Gastrocnemius medialis (tissue), 4 donors: Measurements from ENCODE around the gene CYLD. TPM values are rescaled to one million over a fixed set of nuclear protein-coding genes. Genes with fewer than 3 reads are reported as not detected.

Experiments
- ATAC-seq, 2 donors: fragments of 150-250 bp; one replicate each; pipeline ENCODE4 v1.9.1; 2016
- DNase-seq, 2 donors: peaks; one replicate each; pipeline ENCODE4 v3.0.0-alpha.2; 2019
- H3K27ac ChIP-seq, 4 donors: fragments of 200-600 bp; sonication (generic); 1 replicate in 1 of 4; 2 replicates in 3 of 4; pipeline ENCODE4 v1.5.1; 2016 to 2018; ENCODE audit warnings: mild to moderate bottlenecking in 2 of 4, moderate library complexity in 1 of 4
- H3K27me3 ChIP-seq, 3 donors: fragments of 200-600 bp; sonication (generic) in 2 of 3; 1 replicate in 1 of 3; 2 replicates in 2 of 3; pipeline versions ENCODE4 v1.5.1 to v1.6.0; 2016 to 2019; ENCODE audit warnings: mild to moderate bottlenecking in 1 of 3, moderate library complexity in 1 of 3
- H3K36me3 ChIP-seq, 2 donors: fragments of 200-600 bp; sonication (generic) in 1 of 2; one replicate each; pipeline ENCODE4 v1.5.1; 2017 to 2018
- H3K4me1 ChIP-seq, 2 donors: fragments of 200-600 bp; sonication (generic) in 1 of 2; one replicate each; pipeline ENCODE4 v1.5.1; 2016 to 2017; ENCODE audit warnings: mild to moderate bottlenecking in 2 of 2
- H3K4me3 ChIP-seq, 4 donors: fragments of 200-600 bp; sonication (generic) in 3 of 4; 1 replicate in 1 of 4; 2 replicates in 3 of 4; pipeline ENCODE4 v1.5.1; 2016 to 2019; ENCODE audit warnings: mild to moderate bottlenecking in 2 of 4
- H3K9me3 ChIP-seq, 3 donors: fragments of 200-600 bp; sonication (generic) in 2 of 3; 1 replicate in 1 of 3; 2 replicates in 2 of 3; pipeline ENCODE4 v1.5.1; 2016 to 2019
- CTCF ChIP-seq, 5 experiments: fragments of 450-650 bp in 3 of 5; fragments of 200-600 bp in 2 of 5; sonication (generic) in 2 of 5; IDR thresholded peaks in 4 of 5; conservative IDR thresholded peaks in 1 of 5; 1 replicate in 4 of 5; 2 replicates in 1 of 5; pipeline ENCODE4 v1.5.1; 2016 to 2019; ENCODE audit warnings: antibody characterized with exemption in 5 of 5, mild to moderate bottlenecking in 3 of 5, moderate library complexity in 3 of 5
- POLR2A ChIP-seq, 2 donors: fragments of 450-650 bp; IDR thresholded peaks; one replicate each; pipeline ENCODE4 v1.6.1; 2017; ENCODE audit warnings: antibody characterized with exemption in 2 of 2, mild to moderate bottlenecking in 2 of 2, moderate library complexity in 2 of 2
- in situ Hi-C, 4 donors: fragments of 200-750 bp; cut with MboI; loops; one replicate each; pipeline versions ENCODE4 v1.15.0 to v1.8.0; 2017; ENCODE audit warnings: low sequenced_read_pairs in 4 of 4
- intact Hi-C: fragments of 100-400 bp; cut with DNase I; formaldehyde crosslinking; loops from one replicate; pipeline ENCODE4 v1.15.1; 2023; ENCODE audit warnings: low total_unique reads
- total RNA-seq, 4 donors: library from RNA; depleted of rRNA; stranded (reverse); fragments of >200 nt; gene quantifications; one replicate each; pipeline versions ENCODE4 v1.1.0 to v1.2.3, GENCODE V29; 2016

CYLD gene
- total RNA-seq, 4 donors from 2014 or later = 49.2 to 177 (median 135) TPM

GRCh38 chr16:50834701-50835100 is 92.8 kb downstream of the CYLD start:
- Histone ChIP-seq H3K9me3 (no peaks in the 10 kb centered on the region), H3K36me3 (no peaks in the 10 kb centered on the region), H3K4me3 (no peak overlapping the region), H3K27me3 (no peaks in the 10 kb centered on the region), H3K4me1 (no peaks in the 10 kb centered on the region), H3K27ac (no peak overlapping the region)
- no peak for DNase-seq
- intact Hi-C loops (no loop called here), in situ Hi-C loops (no loop called here)
- TF ChIP-seq POLR2A (IDR thresholded peaks at IDR 0.05) (no peak), CTCF (IDR thresholded peaks at IDR 0.05 in 4 of 5, conservative IDR thresholded peaks at IDR 0.05 in 1 of 5) (no peak)
- ATAC-seq = no peak

GRCh38 chr16:50835358-50836060 is 93.6 kb downstream of the CYLD start:
- Histone ChIP-seq H3K9me3 (no peaks in the 10 kb centered on the region), H3K4me3 (no peak overlapping the region), H3K4me1 (no peaks in the 10 kb centered on the region), H3K27me3 (peaks cover 0 to 5% (median 3%) of the 10 kb centered on the region in 3 donors), H3K27ac (no peak overlapping the region), H3K36me3 (no peaks in the 10 kb centered on the region)
- in situ Hi-C loops (no loop called here), intact Hi-C loops (no loop called here)
- DNase-seq (no peak), ATAC-seq (no peak)
- TF ChIP-seq POLR2A (IDR thresholded peaks at IDR 0.05) = no peak
- TF ChIP-seq CTCF (IDR thresholded peaks at IDR 0.05 in 4 of 5, conservative IDR thresholded peaks at IDR 0.05 in 1 of 5) = no peak

GRCh38 chr16:50836121-50836621 is 94.3 kb downstream of the CYLD start:
- H3K27ac ChIP-seq = no peak overlapping the region
- no peak for ATAC-seq
- no peaks in the 10 kb centered on the region for H3K36me3 ChIP-seq
- TF ChIP-seq CTCF (IDR thresholded peaks at IDR 0.05 in 4 of 5, conservative IDR thresholded peaks at IDR 0.05 in 1 of 5) = no peak
- no peak for TF ChIP-seq POLR2A (IDR thresholded peaks at IDR 0.05)
- H3K9me3 ChIP-seq = no peaks in the 10 kb centered on the region
- in situ Hi-C loops = no loop called here
- no peaks in the 10 kb centered on the region for H3K4me1 ChIP-seq
- H3K27me3 ChIP-seq = peaks cover 4 to 9% (median 8%) of the 10 kb centered on the region in 3 donors
- H3K4me3 ChIP-seq = no peak overlapping the region
- DNase-seq = no peak
- intact Hi-C loops = no loop called here

- no peaks in the 10 kb centered on the region for H3K36me3 ChIP-seq
- no peaks in the 10 kb centered on the region for H3K9me3 ChIP-seq
- intact Hi-C loops = no loop called here
- no peak overlapping the region for H3K27ac ChIP-seq
- H3K27me3 ChIP-seq = peaks cover 9 to 15% (median 10%) of the 10 kb centered on the region in 3 donors
- H3K4me3 ChIP-seq = no peak overlapping the region
- no peaks in the 10 kb centered on the region for H3K4me1 ChIP-seq
- ATAC-seq (no peak), DNase-seq (no peak)
- TF ChIP-seq POLR2A (IDR thresholded peaks at IDR 0.05) = no peak
- no peak for TF ChIP-seq CTCF (IDR thresholded peaks at IDR 0.05 in 4 of 5, conservative IDR thresholded peaks at IDR 0.05 in 1 of 5)
- in situ Hi-C loops = no loop called here
These were observed 95.4 kb downstream of the CYLD start for GRCh38 chr16:50837324-50837723.
